ENCODE results near the gene CFAP74.

DNA sequence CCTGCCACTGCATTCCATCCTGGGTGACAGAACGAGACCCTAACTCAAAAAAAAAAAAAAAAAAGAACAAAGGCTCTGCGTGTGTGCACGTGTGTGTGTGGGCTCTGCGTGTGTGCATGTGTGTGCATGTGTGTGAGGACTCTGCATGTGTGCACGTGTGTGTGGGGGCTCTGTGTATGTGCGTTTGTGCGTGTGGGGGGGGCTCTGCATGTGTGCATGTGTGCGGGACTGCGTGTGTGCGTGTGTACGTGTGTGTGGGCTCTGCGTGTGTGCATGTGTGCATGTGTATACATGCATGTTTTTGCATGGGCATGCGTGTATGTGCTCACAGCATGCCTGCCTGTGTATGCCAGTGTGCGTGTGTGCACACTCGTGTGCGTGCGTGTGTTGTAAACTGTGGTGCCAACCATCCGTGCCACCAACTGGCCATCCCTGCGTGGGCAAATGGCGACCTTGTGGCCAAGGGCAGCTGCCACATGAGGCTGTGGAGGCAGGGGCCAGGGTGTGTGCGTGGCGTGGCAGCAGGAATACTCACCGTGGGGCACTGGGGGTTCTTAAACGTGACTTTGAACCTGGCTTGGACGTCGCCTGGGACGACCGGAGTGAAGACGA is 57.7 kb downstream of the CFAP74 start:
- no peak for TF ChIP-seq POLR2A (IDR thresholded peaks at IDR 0.05)
- TF ChIP-seq, protein P1, sequence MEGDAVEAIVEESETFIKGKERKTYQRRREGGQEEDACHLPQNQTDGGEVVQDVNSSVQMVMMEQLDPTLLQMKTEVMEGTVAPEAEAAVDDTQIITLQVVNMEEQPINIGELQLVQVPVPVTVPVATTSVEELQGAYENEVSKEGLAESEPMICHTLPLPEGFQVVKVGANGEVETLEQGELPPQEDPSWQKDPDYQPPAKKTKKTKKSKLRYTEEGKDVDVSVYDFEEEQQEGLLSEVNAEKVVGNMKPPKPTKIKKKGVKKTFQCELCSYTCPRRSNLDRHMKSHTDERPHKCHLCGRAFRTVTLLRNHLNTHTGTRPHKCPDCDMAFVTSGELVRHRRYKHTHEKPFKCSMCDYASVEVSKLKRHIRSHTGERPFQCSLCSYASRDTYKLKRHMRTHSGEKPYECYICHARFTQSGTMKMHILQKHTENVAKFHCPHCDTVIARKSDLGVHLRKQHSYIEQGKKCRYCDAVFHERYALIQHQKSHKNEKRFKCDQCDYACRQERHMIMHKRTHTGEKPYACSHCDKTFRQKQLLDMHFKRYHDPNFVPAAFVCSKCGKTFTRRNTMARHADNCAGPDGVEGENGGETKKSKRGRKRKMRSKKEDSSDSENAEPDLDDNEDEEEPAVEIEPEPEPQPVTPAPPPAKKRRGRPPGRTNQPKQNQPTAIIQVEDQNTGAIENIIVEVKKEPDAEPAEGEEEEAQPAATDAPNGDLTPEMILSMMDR (IDR thresholded peaks at IDR 0.05): no peak
